H1 (cell line): ENCODE results near the gene SLMAP. TPM values are rescaled to one million over a fixed set of nuclear protein-coding genes. Genes with fewer than 3 reads are reported as not detected.

Experiments used
- BCL11A ChIP-seq, 2 experiments: IDR thresholded peaks; one replicate each; pipeline ENCODE4 v1.6.1; 2011; ENCODE audit warnings: low read depth in 2 of 2, low read length in 2 of 2, mild to moderate bottlenecking in 2 of 2
- SP1 ChIP-seq: IDR thresholded peaks from 2 replicates; pipeline ENCODE4 v1.6.1; 2011; ENCODE audit warnings: low read depth, low read length
- SP2 ChIP-seq: IDR thresholded peaks from 2 replicates; pipeline ENCODE4 v1.6.1; 2012; ENCODE audit warnings: mild to moderate bottlenecking, low read length, inconsistent platforms
- polyA plus RNA-seq, 7 experiments: library from polyadenylated mRNA; depleted of rRNA in 3 of 7; stranded (reverse) in 5 of 7; unstranded in 2 of 7; fragments of >200 nt in 5 of 7; fragments of 200-250 nt in 2 of 7; gene quantifications; 1 replicate in 5 of 7; 2 replicates in 1 of 7; 4 replicates in 1 of 7; pipeline versions ENCODE4 v1.2.1 to v1.2.3, GENCODE V29; 2011 to 2013; ENCODE audit warnings: missing spikeins in 2 of 7, mixed read lengths in 2 of 7
- total RNA-seq: library from RNA; stranded (reverse); fragmentation: NEBNext Ultra II Directional; extraction: Animal tissue kit (Norgen Biotek cat#: 25700); gene quantifications from 2 replicates; pipeline ENCODE4 v1.2.1, GENCODE V29; 2021

The SLMAP gene
- total and polyA plus RNA-seq, 2 of the 8 experiments (the other 6 are each of a cell fraction or from before 2014, with no cell fraction given) = 13.6 to 70.4 TPM

DNA sequence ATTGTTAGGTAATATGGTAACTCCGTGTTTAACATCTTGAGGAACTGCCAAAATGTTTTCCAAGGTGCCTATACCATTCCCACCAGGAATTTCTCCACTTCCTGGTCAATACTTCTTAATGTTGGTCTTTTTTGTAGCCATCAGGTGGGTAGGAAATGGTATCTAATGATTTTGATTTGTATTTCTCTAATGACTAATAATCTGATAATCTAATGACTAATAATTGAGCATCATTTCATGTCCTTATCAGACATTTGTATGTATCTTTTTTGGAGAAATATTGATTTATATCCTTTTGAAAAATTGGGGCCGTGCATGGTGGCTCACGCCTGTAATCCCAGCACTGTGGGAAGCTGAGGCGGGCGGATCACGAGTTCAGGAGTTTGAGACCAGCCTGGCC is 38.8 kb downstream of the SLMAP start (continued):
- TF ChIP-seq SP2 (no peak), SP1 (no peak), BCL11A (IDR thresholded peaks at IDR 0.05; ENCODE audit: low read depth in 2 of 2, low read length in 2 of 2) (no peak)
